ENCODE data around the gene DNAH2. TPM values are rescaled to one million over a fixed set of nuclear protein-coding genes. Genes with fewer than 3 reads are reported as not detected.

Gene DNAH2
- total RNA-seq, 1 experiment from 2014 or later, result 0.17 TPM

DNA sequence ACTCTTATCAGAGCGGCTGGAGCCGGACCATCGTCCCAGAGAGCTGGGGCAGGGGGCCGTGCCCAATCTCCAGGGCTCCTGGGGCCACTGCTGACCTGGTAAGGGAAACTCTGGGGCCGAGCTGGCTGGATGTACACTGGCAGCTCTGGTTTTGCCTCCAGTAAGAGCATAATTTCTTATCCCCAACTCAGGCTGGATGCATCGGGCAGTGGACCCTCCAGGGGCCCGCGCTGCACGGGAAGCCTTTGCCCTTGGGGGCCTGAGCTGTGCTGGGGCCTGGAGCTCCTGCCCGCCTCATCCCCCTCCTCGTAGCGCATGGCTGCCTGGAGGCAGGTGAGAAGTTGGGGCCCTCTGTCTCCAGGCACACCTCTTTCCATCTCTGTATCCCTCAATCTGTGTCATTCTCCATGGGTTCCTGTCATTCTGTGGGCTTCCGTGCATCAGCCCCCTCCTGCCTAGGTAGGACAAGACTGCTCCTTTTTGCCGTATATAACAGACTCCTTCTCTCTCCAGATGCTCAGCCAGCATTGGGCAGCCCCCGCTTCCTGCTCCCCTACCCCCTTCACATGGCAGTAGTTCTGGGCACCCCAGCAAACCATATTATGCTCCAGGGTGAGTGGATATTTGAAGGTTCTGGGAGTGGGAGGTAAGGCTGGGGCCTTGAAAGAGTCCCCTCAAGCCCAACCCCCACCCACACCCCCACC, 128.0 kb downstream of the DNAH2 start:
- TF ChIP-seq, protein P1, sequence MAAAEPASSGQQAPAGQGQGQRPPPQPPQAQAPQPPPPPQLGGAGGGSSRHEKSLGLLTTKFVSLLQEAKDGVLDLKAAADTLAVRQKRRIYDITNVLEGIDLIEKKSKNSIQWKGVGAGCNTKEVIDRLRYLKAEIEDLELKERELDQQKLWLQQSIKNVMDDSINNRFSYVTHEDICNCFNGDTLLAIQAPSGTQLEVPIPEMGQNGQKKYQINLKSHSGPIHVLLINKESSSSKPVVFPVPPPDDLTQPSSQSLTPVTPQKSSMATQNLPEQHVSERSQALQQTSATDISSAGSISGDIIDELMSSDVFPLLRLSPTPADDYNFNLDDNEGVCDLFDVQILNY (CRISPR knock-in tag; IDR thresholded peaks at IDR 0.05), result no peak
- TF ChIP-seq, protein P2, sequence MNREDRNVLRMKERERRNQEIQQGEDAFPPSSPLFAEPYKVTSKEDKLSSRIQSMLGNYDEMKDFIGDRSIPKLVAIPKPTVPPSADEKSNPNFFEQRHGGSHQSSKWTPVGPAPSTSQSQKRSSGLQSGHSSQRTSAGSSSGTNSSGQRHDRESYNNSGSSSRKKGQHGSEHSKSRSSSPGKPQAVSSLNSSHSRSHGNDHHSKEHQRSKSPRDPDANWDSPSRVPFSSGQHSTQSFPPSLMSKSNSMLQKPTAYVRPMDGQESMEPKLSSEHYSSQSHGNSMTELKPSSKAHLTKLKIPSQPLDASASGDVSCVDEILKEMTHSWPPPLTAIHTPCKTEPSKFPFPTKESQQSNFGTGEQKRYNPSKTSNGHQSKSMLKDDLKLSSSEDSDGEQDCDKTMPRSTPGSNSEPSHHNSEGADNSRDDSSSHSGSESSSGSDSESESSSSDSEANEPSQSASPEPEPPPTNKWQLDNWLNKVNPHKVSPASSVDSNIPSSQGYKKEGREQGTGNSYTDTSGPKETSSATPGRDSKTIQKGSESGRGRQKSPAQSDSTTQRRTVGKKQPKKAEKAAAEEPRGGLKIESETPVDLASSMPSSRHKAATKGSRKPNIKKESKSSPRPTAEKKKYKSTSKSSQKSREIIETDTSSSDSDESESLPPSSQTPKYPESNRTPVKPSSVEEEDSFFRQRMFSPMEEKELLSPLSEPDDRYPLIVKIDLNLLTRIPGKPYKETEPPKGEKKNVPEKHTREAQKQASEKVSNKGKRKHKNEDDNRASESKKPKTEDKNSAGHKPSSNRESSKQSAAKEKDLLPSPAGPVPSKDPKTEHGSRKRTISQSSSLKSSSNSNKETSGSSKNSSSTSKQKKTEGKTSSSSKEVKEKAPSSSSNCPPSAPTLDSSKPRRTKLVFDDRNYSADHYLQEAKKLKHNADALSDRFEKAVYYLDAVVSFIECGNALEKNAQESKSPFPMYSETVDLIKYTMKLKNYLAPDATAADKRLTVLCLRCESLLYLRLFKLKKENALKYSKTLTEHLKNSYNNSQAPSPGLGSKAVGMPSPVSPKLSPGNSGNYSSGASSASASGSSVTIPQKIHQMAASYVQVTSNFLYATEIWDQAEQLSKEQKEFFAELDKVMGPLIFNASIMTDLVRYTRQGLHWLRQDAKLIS (CRISPR knock-in tag; IDR thresholded peaks at IDR 0.05; ENCODE audit: borderline replicate concordance), result no peak
- TF ChIP-seq PRRX2 (CRISPR knock-in tag; IDR thresholded peaks at IDR 0.05) (no peak), ZNF317 (CRISPR knock-in tag; IDR thresholded peaks at IDR 0.05; ENCODE audit: borderline replicate concordance, low read depth) (no peak), CREB1 (CRISPR knock-in tag; IDR thresholded peaks at IDR 0.05) (no peak), JAZF1 (CRISPR knock-in tag; IDR thresholded peaks at IDR 0.05) (no peak), ETV6 (CRISPR knock-in tag; IDR thresholded peaks at IDR 0.05) (no peak), ZNF138 (CRISPR knock-in tag; conservative IDR thresholded peaks at IDR 0.05) (no peak), GABPB1 (CRISPR knock-in tag; IDR thresholded peaks at IDR 0.05) (no peak), NR2C2 (CRISPR knock-in tag; IDR thresholded peaks at IDR 0.05) (no peak), NFATC4 (CRISPR knock-in tag; IDR thresholded peaks at IDR 0.05) (no peak), MYBL2 (CRISPR knock-in tag; IDR thresholded peaks at IDR 0.05) (no peak), ZNF416 (CRISPR knock-in tag; IDR thresholded peaks at IDR 0.05) (no peak), KAT7 (CRISPR knock-in tag; IDR thresholded peaks at IDR 0.05; ENCODE audit: borderline replicate concordance) (no peak)
- TF ChIP-seq, protein P3, sequence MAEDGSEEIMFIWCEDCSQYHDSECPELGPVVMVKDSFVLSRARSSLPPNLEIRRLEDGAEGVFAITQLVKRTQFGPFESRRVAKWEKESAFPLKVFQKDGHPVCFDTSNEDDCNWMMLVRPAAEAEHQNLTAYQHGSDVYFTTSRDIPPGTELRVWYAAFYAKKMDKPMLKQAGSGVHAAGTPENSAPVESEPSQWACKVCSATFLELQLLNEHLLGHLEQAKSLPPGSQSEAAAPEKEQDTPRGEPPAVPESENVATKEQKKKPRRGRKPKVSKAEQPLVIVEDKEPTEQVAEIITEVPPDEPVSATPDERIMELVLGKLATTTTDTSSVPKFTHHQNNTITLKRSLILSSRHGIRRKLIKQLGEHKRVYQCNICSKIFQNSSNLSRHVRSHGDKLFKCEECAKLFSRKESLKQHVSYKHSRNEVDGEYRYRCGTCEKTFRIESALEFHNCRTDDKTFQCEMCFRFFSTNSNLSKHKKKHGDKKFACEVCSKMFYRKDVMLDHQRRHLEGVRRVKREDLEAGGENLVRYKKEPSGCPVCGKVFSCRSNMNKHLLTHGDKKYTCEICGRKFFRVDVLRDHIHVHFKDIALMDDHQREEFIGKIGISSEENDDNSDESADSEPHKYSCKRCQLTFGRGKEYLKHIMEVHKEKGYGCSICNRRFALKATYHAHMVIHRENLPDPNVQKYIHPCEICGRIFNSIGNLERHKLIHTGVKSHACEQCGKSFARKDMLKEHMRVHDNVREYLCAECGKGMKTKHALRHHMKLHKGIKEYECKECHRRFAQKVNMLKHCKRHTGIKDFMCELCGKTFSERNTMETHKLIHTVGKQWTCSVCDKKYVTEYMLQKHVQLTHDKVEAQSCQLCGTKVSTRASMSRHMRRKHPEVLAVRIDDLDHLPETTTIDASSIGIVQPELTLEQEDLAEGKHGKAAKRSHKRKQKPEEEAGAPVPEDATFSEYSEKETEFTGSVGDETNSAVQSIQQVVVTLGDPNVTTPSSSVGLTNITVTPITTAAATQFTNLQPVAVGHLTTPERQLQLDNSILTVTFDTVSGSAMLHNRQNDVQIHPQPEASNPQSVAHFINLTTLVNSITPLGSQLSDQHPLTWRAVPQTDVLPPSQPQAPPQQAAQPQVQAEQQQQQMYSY (CRISPR knock-in tag; IDR thresholded peaks at IDR 0.05), result no peak
- TF ChIP-seq, protein P4, sequence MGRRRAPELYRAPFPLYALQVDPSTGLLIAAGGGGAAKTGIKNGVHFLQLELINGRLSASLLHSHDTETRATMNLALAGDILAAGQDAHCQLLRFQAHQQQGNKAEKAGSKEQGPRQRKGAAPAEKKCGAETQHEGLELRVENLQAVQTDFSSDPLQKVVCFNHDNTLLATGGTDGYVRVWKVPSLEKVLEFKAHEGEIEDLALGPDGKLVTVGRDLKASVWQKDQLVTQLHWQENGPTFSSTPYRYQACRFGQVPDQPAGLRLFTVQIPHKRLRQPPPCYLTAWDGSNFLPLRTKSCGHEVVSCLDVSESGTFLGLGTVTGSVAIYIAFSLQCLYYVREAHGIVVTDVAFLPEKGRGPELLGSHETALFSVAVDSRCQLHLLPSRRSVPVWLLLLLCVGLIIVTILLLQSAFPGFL (CRISPR knock-in tag; IDR thresholded peaks at IDR 0.05; ENCODE audit: borderline replicate concordance), result no peak
- H3K4me1 Mint-ChIP-seq, result peaks cover 18% of the 10 kb centered on the region
- H3K27me3 Mint-ChIP-seq (ENCODE audit: low read depth), result peaks cover 29% of the 10 kb centered on the region
- no peak for DNase-seq (ENCODE audit: low spot score)
- peak overlapping the region; percentile 81 for H3K4me3 Mint-ChIP-seq
- ChIA-PET CTCF (interaction anchor here (0.7 to 7.0 kb wide), 15 partner anchors 8 to 228 kb away, joined by 3 to 66 read pairs (median 6); partner anchors contain the start of genes CYB5D1, KDM6B, NAA38 and TP53), POLR2A (interaction anchor here (0.9 to 1.7 kb wide), 3 partner anchors 10 to 12 kb away, joined by 3 to 11 read pairs (median 8); partner anchors contain the start of genes CYB5D1 and NAA38)
- H3K9me3 Mint-ChIP-seq, result no peaks in the 10 kb centered on the region
- H3K36me3 Mint-ChIP-seq, result no peaks in the 10 kb centered on the region
- ATAC-seq, result no peak
- H3K27ac Mint-ChIP-seq, result no peak overlapping the region
